H9 (cell line): Measurements from ENCODE around the gene ERO1A. TPM values are rescaled to one million over a fixed set of nuclear protein-coding genes. Genes with fewer than 3 reads are reported as not detected.

Experiments
- DNase-seq: peaks from one replicate; pipeline ENCODE4 v3.0.0-alpha.2; 2017
- H2AFZ ChIP-seq: one replicate; pipeline ENCODE4 v1.6.1; 2013; ENCODE audit warnings: mild to moderate bottlenecking, low read length, control low read depth, moderate library complexity
- H2AK5ac ChIP-seq: 2 replicates; pipeline ENCODE4 v1.6.1; 2013; ENCODE audit warnings: low read length, control low read depth, mixed read lengths; ENCODE audit not compliant: insufficient read length
- H2BK120ac ChIP-seq: one replicate; pipeline ENCODE4 v1.6.1; 2013; ENCODE audit warnings: low read depth, mild to moderate bottlenecking, low read length, control low read depth, inconsistent platforms; ENCODE audit not compliant: poor library complexity, severe bottlenecking
- H2BK12ac ChIP-seq: 2 replicates; pipeline ENCODE4 v1.6.1; 2013; ENCODE audit warnings: low read length, control low read depth, mixed read lengths, low read depth; ENCODE audit not compliant: insufficient read length
- H2BK15ac ChIP-seq: 2 replicates; pipeline ENCODE4 v1.6.1; 2013; ENCODE audit warnings: low read depth, low read length, control low read depth
- H2BK20ac ChIP-seq: one replicate; pipeline ENCODE4 v1.6.1; 2013; ENCODE audit warnings: low read depth, mild to moderate bottlenecking, low read length, control low read depth, inconsistent platforms; ENCODE audit not compliant: poor library complexity, severe bottlenecking
- H2BK5ac ChIP-seq: 2 replicates; pipeline ENCODE4 v1.6.1; 2013; ENCODE audit warnings: low read length, control low read depth, mixed read lengths; ENCODE audit not compliant: insufficient read length
- H3K14ac ChIP-seq: 2 replicates; pipeline ENCODE4 v1.6.1; 2013; ENCODE audit warnings: low read length, control low read depth; ENCODE audit not compliant: insufficient read depth
- H3K18ac ChIP-seq: 2 replicates; pipeline ENCODE4 v1.6.1; 2013; ENCODE audit warnings: low read depth, mild to moderate bottlenecking, mixed read lengths, low read length, control low read depth; ENCODE audit not compliant: insufficient read length
- H3K23ac ChIP-seq: 2 replicates; pipeline ENCODE4 v1.6.1; 2013; ENCODE audit warnings: low read length, control low read depth, mixed read lengths, low read depth; ENCODE audit not compliant: insufficient read length
- H3K23me2 ChIP-seq: 2 replicates; pipeline ENCODE4 v1.6.1; 2013; ENCODE audit warnings: low read depth, mild to moderate bottlenecking, mixed read lengths, low read length, control low read depth; ENCODE audit not compliant: insufficient read length, poor library complexity, severe bottlenecking
- H3K27ac ChIP-seq: 2 replicates; pipeline ENCODE4 v1.5.1; 2013; ENCODE audit warnings: low read length, control low read depth, mixed read lengths, low read depth; ENCODE audit not compliant: insufficient read length
- H3K27me3 ChIP-seq: 2 replicates; pipeline ENCODE4 v1.6.1; 2013; ENCODE audit warnings: low read length, control low read depth, inconsistent platforms; ENCODE audit not compliant: insufficient read depth
- H3K4ac ChIP-seq: 2 replicates; pipeline ENCODE4 v1.6.1; 2013; ENCODE audit warnings: low read depth, mild to moderate bottlenecking, control low read depth, inconsistent platforms, low read length, moderate library complexity
- H3K4me1 ChIP-seq: 2 replicates; pipeline ENCODE4 v1.6.1; 2013; ENCODE audit warnings: low read length, control low read depth, inconsistent platforms; ENCODE audit not compliant: insufficient read depth
- H3K4me2 ChIP-seq: 2 replicates; pipeline ENCODE4 v1.6.1; 2013; ENCODE audit warnings: low read length, control low read depth, mixed read lengths; ENCODE audit not compliant: insufficient read length, insufficient read depth
- H3K56ac ChIP-seq: 2 replicates; pipeline ENCODE4 v1.6.1; 2013; ENCODE audit warnings: low read depth, mild to moderate bottlenecking, mixed read lengths, low read length, control low read depth; ENCODE audit not compliant: insufficient read length
- H3K79me1 ChIP-seq: 2 replicates; pipeline ENCODE4 v1.6.1; 2013; ENCODE audit warnings: low read depth, mild to moderate bottlenecking, moderate library complexity, low read length, control low read depth, inconsistent platforms; ENCODE audit not compliant: insufficient read depth, poor library complexity, severe bottlenecking
- H3K79me2 ChIP-seq: 2 replicates; pipeline ENCODE4 v1.6.1; 2013; ENCODE audit warnings: low read length, control low read depth, inconsistent platforms; ENCODE audit not compliant: insufficient read depth
- H3K9ac ChIP-seq: 2 replicates; pipeline ENCODE4 v1.6.1; 2013; ENCODE audit warnings: low read length, control low read depth, mixed read lengths; ENCODE audit not compliant: insufficient read length; ENCODE audit errors: extremely low read depth
- H3K9me3 ChIP-seq: one replicate; pipeline ENCODE4 v1.6.1; 2013; ENCODE audit warnings: low read depth, low read length, inconsistent platforms; ENCODE audit not compliant: control insufficient read depth
- H3T11ph ChIP-seq: one replicate; pipeline ENCODE4 v1.6.1; 2013; ENCODE audit warnings: mild to moderate bottlenecking, low read length, control low read depth, inconsistent platforms
- H4K20me1 ChIP-seq: one replicate; pipeline ENCODE4 v1.6.1; 2013; ENCODE audit not compliant: control insufficient read depth, insufficient read length, insufficient read depth
- H4K5ac ChIP-seq: 2 replicates; pipeline ENCODE4 v1.6.1; 2013; ENCODE audit warnings: low read depth, mild to moderate bottlenecking, mixed read lengths, low read length, control low read depth; ENCODE audit not compliant: insufficient read length
- H4K8ac ChIP-seq: replicated peaks from 2 replicates; pipeline ENCODE4 v1.6.1; 2013; ENCODE audit warnings: low read length, control low read depth, mixed read lengths, low read depth; ENCODE audit not compliant: insufficient read length
- H4K91ac ChIP-seq: 2 replicates; pipeline ENCODE4 v1.6.1; 2013; ENCODE audit warnings: low read depth, mild to moderate bottlenecking, moderate library complexity, mixed read lengths, low read length, control low read depth; ENCODE audit not compliant: insufficient read length
- H3K27ac Mint-ChIP-seq, 3 experiments: 2 replicates in 2 of 3; 3 replicates in 1 of 3; pipeline ENCODE4 v1.8.0; 2020 to 2021; ENCODE audit warnings: mixed read lengths in 3 of 3, mild to moderate bottlenecking in 1 of 3, moderate library complexity in 1 of 3
- H3K27me3 Mint-ChIP-seq: 2 replicates; pipeline ENCODE4 v1.8.0; 2021; ENCODE audit warnings: low read depth, mild to moderate bottlenecking, moderate library complexity, mixed read lengths
- H3K36me3 Mint-ChIP-seq, 3 experiments: 2 replicates in 2 of 3; 3 replicates in 1 of 3; pipeline ENCODE4 v1.8.0; 2020 to 2021; ENCODE audit warnings: low read depth in 3 of 3, mixed read lengths in 3 of 3; ENCODE audit not compliant: insufficient read depth in 1 of 3
- H3K4me1 Mint-ChIP-seq, 2 experiments: 2 replicates each; pipeline ENCODE4 v1.8.0; 2020; ENCODE audit warnings: mixed read lengths in 2 of 2
- H3K4me3 Mint-ChIP-seq, 2 experiments: 2 replicates in 1 of 2; 3 replicates in 1 of 2; pipeline ENCODE4 v1.8.0; 2020 to 2021; ENCODE audit warnings: mild to moderate bottlenecking in 2 of 2, mixed read lengths in 2 of 2, moderate library complexity in 1 of 2
- H3K9me3 Mint-ChIP-seq, 2 experiments: 2 replicates in 1 of 2; 3 replicates in 1 of 2; pipeline ENCODE4 v1.8.0; 2020; ENCODE audit warnings: mild to moderate bottlenecking in 2 of 2, mixed read lengths in 2 of 2, moderate library complexity in 1 of 2
- CTCF ChIP-seq: fragments of 200-600 bp; sonication (generic); conservative IDR thresholded peaks from 3 replicates; pipeline ENCODE4 v1.8.0; 2021; ENCODE audit warnings: antibody characterized with exemption, mild to moderate bottlenecking
- WGBS: extraction: QIAGEN DNeasy Blood & Tissue Kit; methylation state at CpG from one replicate; pipeline ENCODE4 v1.1.7; 2013; ENCODE audit warnings: missing lambda C conversion rate, low lambda C conversion rate, mixed read lengths; ENCODE audit not compliant: insufficient read length; ENCODE audit errors: extremely low coverage; 5-methylcytosine and 5-hydroxymethylcytosine counted together
- total RNA-seq: library from RNA; stranded (reverse); gene quantifications from 2 replicates; pipeline ENCODE4 v1.2.1, GENCODE V29; 2021

Gene ERO1A
- total RNA-seq, 1 experiment from 2014 or later = 37.1 TPM

GRCh38 chr14:52607061-52607460, 88.3 kb downstream of the ERO1A start:
- no peak for TF ChIP-seq CTCF
- H3K56ac ChIP-seq = no peak overlapping the region
- H4K8ac ChIP-seq = no peak overlapping the region
- H3K27me3 ChIP-seq = no peaks in the 10 kb centered on the region
- H3K4me1 Mint-ChIP-seq = peaks cover 6 to 7% of the 10 kb centered on the region in 2 experiments
- no peak overlapping the region for H3K14ac ChIP-seq
- no peak overlapping the region for H4K91ac ChIP-seq
- no peak overlapping the region for H2AFZ ChIP-seq
- no peak overlapping the region for H2BK5ac ChIP-seq
- no peak overlapping the region for H4K5ac ChIP-seq
- peaks cover 11% of the 10 kb centered on the region in 2 experiments for H3K9me3 Mint-ChIP-seq
- H3K4me3 Mint-ChIP-seq = no peak overlapping the region
- H3K27ac ChIP-seq = no peak overlapping the region
- no peak overlapping the region for H3K18ac ChIP-seq
- no CpG with 5 or more reads among the region's 1 CpG for WGBS
- H3K27me3 Mint-ChIP-seq = no peaks in the 10 kb centered on the region
- H4K20me1 ChIP-seq = no peaks in the 10 kb centered on the region
- H3K79me1 ChIP-seq = no peaks in the 10 kb centered on the region
- H3K23ac ChIP-seq = no peak overlapping the region
- H3K23me2 ChIP-seq = no peaks in the 10 kb centered on the region
- H2BK15ac ChIP-seq = no peak overlapping the region
- no peak overlapping the region for H3K4ac ChIP-seq
- no peak overlapping the region for H2BK120ac ChIP-seq
- no peak overlapping the region for H3K4me2 ChIP-seq
- no peaks in the 10 kb centered on the region for H3K79me2 ChIP-seq
- H3K4me1 ChIP-seq = no peaks in the 10 kb centered on the region; the same call in 1 of the 2 replicates
- peaks cover 6 to 19% (median 11%) of the 10 kb centered on the region in 3 experiments; a peak in 5 of 7 replicates for H3K36me3 Mint-ChIP-seq
- H3K9me3 ChIP-seq = no peaks in the 10 kb centered on the region
- no peak overlapping the region for H3K27ac Mint-ChIP-seq
- no peak overlapping the region for H3K9ac ChIP-seq
- H3T11ph ChIP-seq = no peak overlapping the region
- no peak overlapping the region for H2BK20ac ChIP-seq
- DNase-seq = no peak
- no peak overlapping the region for H2AK5ac ChIP-seq
- H2BK12ac ChIP-seq = no peak overlapping the region
